HG03378 (cell line): ENCODE measurements around the gene PIGL.
"Not testable (repeated sequence)": the region's sequence is repeated elsewhere in the genome, so short reads cannot be mapped to it uniquely, and the experiment has no call there.

Experiments
- ATAC-seq: cut with Tn5 transposase; IDR thresholded peaks from one replicate; pipeline ENCODE4 v1.9.1; 2021; ENCODE audit warnings: mild to moderate bottlenecking, moderate library complexity; ENCODE audit not compliant: unreplicated experiment

The PIGL gene

GRCh38 chr17:16216341-16217001 is 539 bp upstream of the PIGL start:
- not testable (repeated sequence) for ATAC-seq

DNA sequence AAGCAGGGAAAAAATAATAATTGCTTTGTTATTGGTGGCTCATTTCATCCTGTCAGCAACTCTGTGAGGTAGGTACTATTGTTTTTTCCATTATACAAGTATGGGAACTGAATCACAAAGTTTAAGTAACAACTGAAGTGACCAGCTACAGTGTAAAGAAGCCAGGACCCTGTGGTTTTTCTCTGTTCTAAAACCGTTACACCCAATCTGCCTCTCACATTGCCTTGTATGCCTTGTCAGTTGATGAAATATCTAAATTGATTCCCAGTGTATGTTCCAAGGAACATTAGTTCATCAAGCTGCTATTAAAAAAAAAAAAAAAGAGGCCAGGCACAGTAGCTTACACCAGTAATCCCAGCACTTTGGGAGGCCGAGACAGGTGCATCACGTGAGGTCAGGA is 5.4 kb downstream of the PIGL start:
- no peak for ATAC-seq

GRCh38 chr17:16229912-16230561 is 13.0 kb downstream of the PIGL start:
- not testable (repeated sequence) for ATAC-seq

- ATAC-seq: no peak
Measured at GRCh38 chr17:16232391-16232790, 15.4 kb downstream of the PIGL start.

DNA sequence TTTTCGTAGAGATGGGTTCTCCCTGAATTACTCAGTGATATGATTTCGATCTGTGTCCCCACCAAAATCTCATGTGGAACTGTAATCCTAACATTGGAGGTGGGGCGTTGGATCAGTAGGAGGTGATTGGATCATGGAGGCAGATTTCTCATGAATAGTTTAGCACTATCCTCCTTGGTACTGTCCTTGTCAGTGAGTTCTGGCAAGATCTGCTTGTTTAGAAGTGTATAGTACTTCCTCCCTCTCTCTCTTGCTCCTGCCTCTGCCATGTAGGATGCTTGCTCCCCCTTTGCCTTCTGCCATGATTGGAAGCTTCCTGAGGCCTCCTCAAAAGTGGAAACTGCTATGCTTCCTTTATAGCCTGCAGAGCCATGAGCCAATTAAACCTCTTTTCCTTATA is 22.9 kb downstream of the PIGL start:
- ATAC-seq: no peak

GRCh38 chr17:16241906-16242399 is 24.9 kb downstream of the PIGL start:
- no peak for ATAC-seq

GRCh38 chr17:16243385-16243784 is 26.4 kb downstream of the PIGL start:
- no peak for ATAC-seq

DNA sequence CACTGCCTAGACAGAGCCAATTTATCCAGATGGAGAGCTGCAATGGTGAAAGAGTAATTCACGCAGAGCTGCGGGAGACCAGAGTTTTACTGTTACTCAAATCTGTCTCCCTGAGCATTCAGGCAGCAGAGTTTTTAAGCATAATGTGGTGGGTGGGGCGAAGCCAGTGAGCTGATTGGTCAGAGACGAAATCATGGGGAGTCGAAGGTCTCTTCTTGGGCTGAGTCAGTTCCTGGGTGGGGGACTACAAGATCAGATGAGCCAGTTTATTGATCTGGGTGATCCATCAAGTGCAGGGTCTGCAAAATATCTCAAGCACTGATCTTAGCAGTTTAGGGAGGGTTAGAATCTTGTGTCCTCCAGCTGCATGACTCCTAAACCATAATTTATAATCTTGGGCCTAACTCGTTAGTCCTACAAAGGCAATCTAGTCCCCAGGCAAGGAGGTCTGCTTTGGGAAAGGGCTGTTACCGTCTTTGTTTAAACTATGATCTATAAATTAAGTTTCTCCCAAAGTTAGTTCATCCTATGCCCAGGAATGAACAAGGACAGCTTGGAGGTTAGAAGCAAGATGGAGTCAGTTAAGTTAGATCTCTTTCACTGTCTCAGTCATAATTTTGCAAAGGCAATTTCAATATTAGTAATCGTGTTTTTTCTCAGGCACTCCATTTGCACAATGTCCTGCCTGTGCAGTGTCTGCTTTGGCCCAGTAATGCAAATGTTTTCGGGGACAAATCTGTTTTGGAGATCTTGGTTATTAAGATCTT is 27.0 kb downstream of the PIGL start:
- no peak for ATAC-seq

DNA sequence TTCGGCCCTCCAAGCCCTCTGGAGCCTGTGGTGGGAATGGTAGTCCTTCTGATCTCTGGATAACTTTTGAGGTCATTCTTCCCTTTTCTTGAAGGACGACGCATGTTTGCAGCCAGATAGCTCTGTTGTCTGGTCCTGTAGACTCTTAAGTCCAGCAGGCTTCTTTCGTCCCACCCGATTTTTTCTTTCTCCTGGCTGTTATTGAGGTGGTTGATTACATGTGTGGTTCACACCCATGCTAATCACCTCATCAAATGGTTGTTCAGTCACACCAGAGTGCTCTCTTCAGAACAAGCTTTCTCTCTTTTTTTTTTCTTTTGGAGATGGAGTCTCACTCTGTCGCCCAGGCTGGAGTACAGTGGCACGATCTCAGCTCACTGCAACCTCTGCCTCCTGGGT is 30.6 kb downstream of the PIGL start:
- no peak for ATAC-seq

DNA sequence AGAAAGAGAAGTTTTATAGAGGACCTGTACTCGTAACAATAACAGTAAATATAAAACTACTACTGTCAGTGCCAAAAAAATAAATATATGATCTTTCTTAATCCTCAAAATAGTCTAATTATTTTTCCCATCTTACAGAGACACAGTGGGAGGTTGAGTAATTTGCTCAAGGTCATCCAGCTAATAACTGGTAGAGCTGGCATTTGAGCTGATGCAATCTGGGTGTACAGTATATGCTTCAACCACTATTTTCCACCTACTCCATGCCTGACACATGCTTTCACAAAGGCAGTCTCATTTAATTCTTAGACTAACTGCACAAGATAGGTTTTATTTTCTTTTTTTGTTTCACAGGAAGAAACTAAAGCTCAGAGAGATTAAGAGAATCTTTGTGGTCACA is 33.6 kb downstream of the PIGL start:
- ATAC-seq: no peak

DNA sequence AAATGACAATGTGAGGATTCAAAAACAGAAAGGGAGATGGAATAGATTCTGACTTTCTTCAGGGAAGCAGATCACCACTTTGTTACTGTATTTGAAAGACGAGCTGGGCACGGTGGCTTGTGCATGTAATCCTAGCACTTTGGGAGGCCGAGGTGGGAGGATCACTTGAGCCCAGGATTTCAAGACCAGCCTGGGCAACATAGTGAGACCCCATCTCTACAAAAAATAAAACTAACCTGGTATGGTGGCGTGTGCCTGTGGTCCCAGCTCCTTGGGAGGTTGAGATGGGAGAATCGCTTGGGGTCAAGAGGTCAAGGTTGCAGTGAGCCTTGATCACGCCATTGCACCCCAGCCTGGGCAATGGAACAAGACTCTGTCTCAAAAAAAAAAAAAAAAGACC is 34.0 kb downstream of the PIGL start:
- no peak for ATAC-seq

DNA sequence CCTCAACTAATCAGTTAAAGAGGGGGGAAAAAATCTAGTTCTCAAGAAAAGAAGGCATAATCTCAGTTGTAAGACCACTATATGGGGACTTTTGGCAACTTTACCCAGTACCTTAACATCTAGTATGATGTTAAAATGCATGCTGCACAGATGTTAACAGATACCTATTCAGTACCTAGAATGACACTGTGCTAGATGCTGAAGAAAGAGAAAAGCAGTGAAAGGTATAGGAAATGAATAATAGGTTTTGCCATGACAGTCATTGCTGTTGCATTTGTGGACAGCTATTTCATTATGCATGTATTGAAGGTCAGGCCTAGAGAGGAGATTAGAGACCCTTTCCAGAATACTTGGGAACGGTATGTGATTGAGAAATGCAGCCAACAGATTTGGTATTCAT is 34.5 kb downstream of the PIGL start:
- ATAC-seq: no peak

GRCh38 chr17:16254773-16255400 is 37.9 kb downstream of the PIGL start:
- no peak for ATAC-seq

DNA sequence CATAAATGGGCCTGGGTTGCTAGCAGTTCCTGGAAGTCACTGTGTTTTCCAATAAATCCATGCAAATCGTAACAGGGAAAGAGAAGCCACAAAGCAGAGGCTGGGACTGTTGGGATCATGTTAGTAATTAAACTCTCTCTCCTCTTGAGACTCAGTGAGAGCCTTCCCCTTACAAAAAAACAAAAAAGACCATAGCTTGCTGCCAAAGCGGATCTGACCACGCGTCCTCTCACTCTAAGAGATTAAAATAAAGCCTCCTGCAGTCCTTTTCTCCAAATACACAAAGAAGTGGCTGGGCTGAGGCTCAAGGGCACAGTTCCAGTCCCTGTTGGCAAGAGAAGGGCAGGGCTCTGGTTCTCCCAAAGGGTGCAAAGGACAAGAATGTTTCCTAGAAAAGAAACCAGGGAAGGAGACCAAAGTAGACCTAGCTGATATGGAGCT is 38.5 kb downstream of the PIGL start:
- no peak for ATAC-seq

DNA sequence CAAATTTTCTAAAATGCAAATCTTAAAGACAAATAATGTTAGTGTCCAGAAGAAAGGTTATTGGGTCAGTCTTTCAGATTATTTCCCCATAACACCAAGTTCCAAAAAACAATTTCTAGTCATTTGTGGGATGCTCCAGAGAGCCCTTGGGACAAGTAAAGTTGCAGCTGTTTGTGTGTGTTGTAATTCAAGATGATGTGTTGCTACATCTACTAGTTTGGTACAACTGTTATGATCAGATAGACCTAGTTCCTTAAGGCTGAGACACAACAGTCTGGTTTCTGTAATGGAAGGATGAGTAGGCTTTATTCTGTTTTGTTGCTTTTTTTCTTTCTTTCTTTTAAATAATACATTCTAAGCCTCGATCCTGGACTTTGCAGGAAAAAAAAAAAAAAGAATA is 41.9 kb downstream of the PIGL start:
- no peak for ATAC-seq

- ATAC-seq: no peak
Measured at GRCh38 chr17:16259926-16260325, 42.9 kb downstream of the PIGL start.

- no peak for ATAC-seq
Measured at GRCh38 chr17:16261049-16261448, 44.0 kb downstream of the PIGL start.

- no peak for ATAC-seq
Measured at GRCh38 chr17:16262201-16262600, 45.2 kb downstream of the PIGL start.

DNA sequence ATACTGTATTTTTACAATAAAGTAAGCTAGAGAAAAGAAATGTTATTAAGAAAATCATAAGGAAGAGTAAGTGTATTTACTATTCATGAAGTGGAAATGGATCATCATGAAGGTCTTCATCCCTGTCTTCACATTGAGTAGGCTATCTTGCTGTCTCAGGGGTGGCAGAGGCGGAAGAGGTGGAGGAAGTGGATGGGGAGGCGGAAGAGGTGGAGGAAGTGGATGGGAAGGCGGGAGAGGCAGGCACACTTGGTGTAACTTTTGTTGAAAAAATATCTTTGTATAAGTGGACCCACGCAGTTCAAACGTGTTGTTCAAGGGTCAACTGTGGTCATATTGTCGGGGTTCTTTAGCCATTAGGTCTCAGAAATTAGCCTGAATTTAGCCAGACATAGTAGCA is 50.2 kb downstream of the PIGL start:
- no peak for ATAC-seq

GRCh38 chr17:16269658-16270057 is 52.6 kb downstream of the PIGL start:
- ATAC-seq: no peak

DNA sequence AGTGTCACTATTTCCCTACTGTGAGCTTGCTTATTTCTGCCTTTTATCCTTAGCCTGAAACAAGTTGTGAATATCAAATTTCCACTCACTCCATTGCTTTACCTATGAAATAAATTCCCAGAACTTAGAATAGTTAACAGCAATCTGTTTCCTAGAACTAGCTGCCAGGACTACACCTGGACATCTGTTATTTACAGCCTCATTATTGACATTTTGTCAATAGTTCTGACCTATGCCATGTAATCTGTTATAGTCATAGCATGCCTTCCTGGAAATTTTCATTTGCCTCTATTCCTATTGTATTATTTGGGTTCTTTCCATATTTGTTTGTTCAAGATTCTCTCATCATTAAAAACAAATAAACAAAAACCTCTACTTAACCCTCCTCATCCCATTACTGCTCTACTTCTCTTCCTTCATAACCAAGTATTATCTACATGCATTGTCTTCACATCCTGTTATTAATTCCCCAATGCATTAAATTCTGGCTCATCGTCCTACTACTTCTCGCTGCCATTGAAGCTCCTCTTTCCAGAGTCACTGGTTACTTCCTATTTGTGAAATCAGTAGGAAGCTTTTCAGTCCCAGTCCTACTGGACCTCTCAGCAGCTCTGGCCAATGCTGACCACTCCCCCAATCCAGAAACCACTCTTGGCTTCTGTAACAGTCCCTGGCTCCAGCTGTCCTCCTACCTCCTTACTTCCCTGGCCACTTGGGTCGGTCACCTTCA is 55.3 kb downstream of the PIGL start:
- no peak for ATAC-seq
